ENCODE data around the gene INAVA.

DNA sequence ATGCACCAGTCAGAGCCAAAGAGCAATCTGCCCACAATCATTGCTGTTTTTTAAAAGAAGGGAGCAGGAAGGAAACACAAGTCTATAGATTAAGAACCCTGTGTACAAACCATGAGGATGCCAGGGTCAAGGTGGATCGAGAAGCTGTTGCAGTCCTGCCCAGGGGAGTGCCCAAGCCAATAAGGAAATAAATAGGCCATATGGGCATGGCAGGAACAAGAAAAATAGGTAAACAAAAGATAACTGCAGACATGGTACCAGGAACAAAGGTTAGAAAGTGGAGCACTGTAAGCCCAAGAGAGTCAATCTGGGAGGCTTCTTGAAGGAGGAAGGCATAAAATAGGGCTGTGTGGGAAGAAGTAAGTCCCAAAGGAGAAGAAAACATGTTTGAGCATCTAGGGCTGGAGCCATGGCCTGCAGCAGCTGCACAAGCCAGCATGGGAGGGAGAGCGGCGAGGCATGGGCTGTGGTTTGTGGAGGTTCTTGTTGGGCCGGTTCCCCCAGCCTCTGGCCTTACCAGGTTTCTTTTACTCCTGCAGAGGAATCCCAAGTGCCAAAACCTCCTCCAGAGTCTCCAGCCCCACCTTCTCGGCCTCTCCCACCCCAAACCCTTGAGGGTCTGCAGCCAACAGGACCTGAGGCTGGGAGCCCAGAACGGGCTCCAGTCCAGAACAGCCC is 13.6 kb downstream of the INAVA start:
- TF ChIP-seq, protein P1, sequence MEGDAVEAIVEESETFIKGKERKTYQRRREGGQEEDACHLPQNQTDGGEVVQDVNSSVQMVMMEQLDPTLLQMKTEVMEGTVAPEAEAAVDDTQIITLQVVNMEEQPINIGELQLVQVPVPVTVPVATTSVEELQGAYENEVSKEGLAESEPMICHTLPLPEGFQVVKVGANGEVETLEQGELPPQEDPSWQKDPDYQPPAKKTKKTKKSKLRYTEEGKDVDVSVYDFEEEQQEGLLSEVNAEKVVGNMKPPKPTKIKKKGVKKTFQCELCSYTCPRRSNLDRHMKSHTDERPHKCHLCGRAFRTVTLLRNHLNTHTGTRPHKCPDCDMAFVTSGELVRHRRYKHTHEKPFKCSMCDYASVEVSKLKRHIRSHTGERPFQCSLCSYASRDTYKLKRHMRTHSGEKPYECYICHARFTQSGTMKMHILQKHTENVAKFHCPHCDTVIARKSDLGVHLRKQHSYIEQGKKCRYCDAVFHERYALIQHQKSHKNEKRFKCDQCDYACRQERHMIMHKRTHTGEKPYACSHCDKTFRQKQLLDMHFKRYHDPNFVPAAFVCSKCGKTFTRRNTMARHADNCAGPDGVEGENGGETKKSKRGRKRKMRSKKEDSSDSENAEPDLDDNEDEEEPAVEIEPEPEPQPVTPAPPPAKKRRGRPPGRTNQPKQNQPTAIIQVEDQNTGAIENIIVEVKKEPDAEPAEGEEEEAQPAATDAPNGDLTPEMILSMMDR (conservative IDR thresholded peaks at IDR 0.05 in 1 of 2, IDR thresholded peaks at IDR 0.05 in 1 of 2; ENCODE audit: low read depth in 1 of 2, low read length in 2 of 2): no peak
- TF ChIP-seq EZH2 (IDR thresholded peaks at IDR 0.05; ENCODE audit: low read length, missing control alignments): no peak
